ENCODE measurements around the gene CHST6. TPM values are rescaled to one million over a fixed set of nuclear protein-coding genes. Genes with fewer than 3 reads are reported as not detected.

The CHST6 gene
- total and polyA plus RNA-seq, 2 of the 8 experiments (the other 6 are each of a cell fraction or from before 2014, with no cell fraction given), result 18.2 to 25.4 TPM

DNA sequence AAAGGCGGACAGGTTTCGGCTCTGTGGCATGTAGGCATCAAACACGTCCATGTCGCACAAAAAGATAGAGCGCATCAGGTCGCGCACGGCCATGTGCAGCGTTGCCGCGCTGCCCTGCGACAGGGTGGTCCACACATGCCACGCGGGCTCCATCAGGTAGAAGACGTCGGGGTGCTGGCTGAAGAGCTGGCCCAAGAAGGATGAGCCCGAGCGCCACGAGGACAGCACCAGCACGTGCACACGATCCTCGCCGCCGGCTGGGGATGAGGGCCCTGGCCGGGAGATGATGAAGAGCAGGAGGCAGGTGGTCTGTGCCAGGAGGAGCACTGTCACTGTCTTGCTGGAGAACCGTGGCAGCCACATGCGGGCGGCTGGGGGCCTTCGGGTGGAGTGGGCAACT is 34.7 kb upstream of the CHST6 start:
- Histone ChIP-seq H4K5ac (ENCODE audit: insufficient read length, low read depth, low read length) (no peak overlapping the region), H3K23me2 (ENCODE audit: low read depth, low read length) (no peaks in the 10 kb centered on the region), H3K27ac (ENCODE audit: low read depth, low read length) (no peak overlapping the region), H3K4me2 (ENCODE audit: insufficient read depth in 1 of 2, low read depth in 2 of 2, low read length in 2 of 2) (no peak overlapping the region), H4K8ac (ENCODE audit: extremely low read depth, insufficient read depth, low read length) (peak overlapping the region; percentile 54; the same call in 1 of the 2 replicates), H3K4me1 (replicated peaks in 1 of 4; ENCODE audit: control insufficient read depth in 3 of 4, insufficient read depth in 4 of 4, low read length in 3 of 4) (no peaks in the 10 kb centered on the region), H3K79me2 (ENCODE audit: control insufficient read depth in 1 of 2, insufficient read depth in 2 of 2, low read length in 2 of 2) (no peaks in the 10 kb centered on the region), H2AK5ac (ENCODE audit: low read depth, low read length) (no peak overlapping the region), H3K79me1 (ENCODE audit: low read depth, low read length) (no peaks in the 10 kb centered on the region), H3K9ac (replicated peaks in 1 of 4; ENCODE audit: extremely low read depth in 1 of 4, low read depth in 3 of 4, low read length in 3 of 4) (no peak overlapping the region), H4K20me1 (replicated peaks in 1 of 2; ENCODE audit: control insufficient read depth in 1 of 2, insufficient read depth in 2 of 2, low read length in 2 of 2) (no peaks in the 10 kb centered on the region), H3K4me3 (ENCODE audit: extremely low read depth in 1 of 4, insufficient read depth in 2 of 4, low read depth in 3 of 4, low read length in 4 of 4) (no peak overlapping the region), H2BK15ac (ENCODE audit: low read length) (no peak overlapping the region), H2AFZ (ENCODE audit: low read length) (no peak overlapping the region; the same call in 1 of the 2 replicates), H3K9me3 (ENCODE audit: insufficient read depth in 2 of 2, low read depth in 1 of 2, low read length in 1 of 2) (no peaks in the 10 kb centered on the region), H2BK5ac (ENCODE audit: low read depth, low read length) (no peak overlapping the region), H3K18ac (ENCODE audit: extremely low read depth, low read length) (no peak overlapping the region), H3K56ac (replicated peaks; ENCODE audit: insufficient read length, low read depth, low read length) (no peak overlapping the region), H3K14ac (ENCODE audit: insufficient read length) (no peak overlapping the region), H2BK120ac (replicated peaks; ENCODE audit: low read depth, low read length) (no peak overlapping the region), H3K4ac (replicated peaks; ENCODE audit: insufficient read length, low read depth, low read length) (no peak overlapping the region), H3K36me3 (ENCODE audit: control insufficient read depth in 2 of 4, insufficient read depth in 4 of 4, low read length in 3 of 4) (no peaks in the 10 kb centered on the region), H4K91ac (replicated peaks; ENCODE audit: insufficient read length, low read length) (no peak overlapping the region), H2BK12ac (ENCODE audit: low read depth, low read length) (no peak overlapping the region), H3K27me3 (replicated peaks in 1 of 4; ENCODE audit: control insufficient read depth in 3 of 4, extremely low read depth in 1 of 4, insufficient read depth in 3 of 4, low read length in 3 of 4) (no peaks in the 10 kb centered on the region), H2BK20ac (ENCODE audit: low read length) (no peak overlapping the region), H3K23ac (ENCODE audit: insufficient read length) (no peak overlapping the region)
- ChIA-PET POLR2A (ENCODE audit: partially characterized antibody) (no interaction called here), CTCF (ENCODE audit: partially characterized antibody) (interaction anchor here (0.7 to 9.3 kb wide), 2 partner anchors 9 to 198 kb away, joined by 3 to 203 read pairs; no protein-coding TSS in a partner anchor)
- FAIRE-seq, result no peak
- 96% methylated on average over 29 of the region's 29 CpGs; no CpG with 5 or more reads in 1 of the 2 experiments for WGBS, 2 experiments (ENCODE audit: extremely low coverage in 1 of 2, insufficient coverage in 1 of 2, insufficient read length in 1 of 2, insufficient replicate concordance in 2 of 2, low coverage in 1 of 2, low lambda C conversion rate in 2 of 2, missing lambda C conversion rate in 1 of 2)
- DNase-seq (ENCODE audit: low read depth in 1 of 2, low spot score in 2 of 2), result no peak
- TF ChIP-seq TEAD4 (IDR thresholded peaks at IDR 0.05; ENCODE audit: low read depth, low read length) (no peak), RNF2 (IDR thresholded peaks at IDR 0.05; ENCODE audit: borderline replicate concordance, low read depth, low read length, missing control alignments, poor library complexity, severe bottlenecking) (no peak), TAF1 (IDR thresholded peaks at IDR 0.05; ENCODE audit: low read depth, low read length) (no peak), KDM1A (IDR thresholded peaks at IDR 0.05; ENCODE audit: borderline replicate concordance, low read length) (no peak), TBP (IDR thresholded peaks at IDR 0.05; ENCODE audit: low read depth, low read length) (no peak), EP300 (IDR thresholded peaks at IDR 0.05; ENCODE audit: borderline replicate concordance in 1 of 2, low read depth in 2 of 2, low read length in 2 of 2) (no peak)
